NCI-H345 treated with DMSO at 0.1 percent for 48 hours (cell line): ENCODE data around the gene TH.

Experiments used
- DNase-seq: peaks from one replicate; lab custom pipeline; 2025; ENCODE audit not compliant: unreplicated experiment; lab: John Stamatoyannopoulos, UW

TH gene

DNA sequence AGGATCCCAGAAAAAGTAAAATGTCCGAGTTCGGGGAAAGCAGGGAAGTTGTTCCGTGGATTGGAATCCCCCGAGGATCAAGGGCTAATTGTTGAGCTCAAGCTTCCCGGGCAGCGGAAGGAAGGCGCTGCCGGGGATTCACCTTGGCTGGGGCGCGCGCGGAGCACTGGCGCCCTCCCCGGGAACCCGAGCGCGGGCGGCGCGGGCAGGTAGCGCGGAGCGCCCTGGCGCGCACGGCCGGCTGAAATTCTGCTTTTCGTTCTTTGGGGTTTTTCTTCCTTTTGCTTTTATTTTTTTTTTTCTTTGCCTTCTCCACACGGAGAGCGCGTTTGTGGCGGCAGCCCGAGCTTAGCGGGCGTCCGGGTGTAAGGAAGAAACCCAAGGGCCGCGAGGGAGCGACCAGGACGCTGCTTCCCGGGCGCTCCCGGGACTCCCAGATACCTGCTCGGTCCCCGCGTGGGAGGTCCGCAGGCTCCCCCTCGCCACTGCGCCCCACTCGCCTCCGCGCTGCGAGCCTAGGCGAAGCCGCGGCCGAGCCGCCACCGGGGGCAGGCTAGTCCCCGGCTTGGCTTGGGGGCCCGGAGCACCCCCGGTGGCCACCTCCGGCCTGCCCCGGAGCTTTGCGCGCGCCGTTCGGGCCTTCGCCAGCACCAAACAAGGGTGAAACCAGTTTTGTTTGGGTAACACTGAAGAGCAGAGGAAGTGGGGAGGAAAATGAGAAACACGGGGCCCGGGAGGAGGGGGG is 27.6 kb downstream of the TH start:
- DNase-seq, result no peak

DNA sequence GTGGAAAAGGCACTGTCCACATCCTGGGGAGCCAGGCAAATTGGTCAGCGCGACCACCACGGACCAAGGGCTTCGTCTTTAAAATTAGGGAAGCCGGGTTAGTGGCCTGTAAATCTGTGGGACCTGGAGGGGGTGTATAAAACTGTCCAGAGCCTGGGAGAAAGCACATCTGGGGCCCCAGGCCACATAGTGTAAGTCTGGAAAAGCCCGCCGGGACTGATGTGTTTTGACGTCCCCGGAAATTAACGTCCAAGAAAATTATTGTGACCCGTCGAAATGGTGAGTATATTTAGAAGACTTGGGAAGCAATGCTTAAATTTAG is 28.2 kb downstream of the TH start:
- DNase-seq, result no peak

DNA sequence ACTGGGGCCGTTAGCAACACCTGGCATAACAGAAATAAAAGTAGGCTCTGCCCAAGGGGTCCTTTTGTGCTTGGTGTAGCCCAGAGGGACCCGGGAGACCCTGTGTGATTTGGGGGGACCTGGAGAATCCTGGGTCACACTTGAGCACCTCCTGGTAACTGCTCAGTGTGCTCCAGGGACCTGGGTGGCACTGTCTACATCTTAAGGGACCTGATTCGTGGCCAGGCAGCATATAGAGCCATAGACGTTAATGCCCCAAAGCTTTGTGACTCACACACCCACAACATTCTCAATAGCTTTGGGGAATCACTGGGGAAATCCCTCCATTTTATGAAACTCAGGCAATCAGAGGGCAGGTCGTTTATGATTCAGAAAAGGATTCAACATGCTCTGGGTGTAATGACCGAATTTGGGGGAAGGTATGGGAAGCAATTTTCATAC is 28.8 kb downstream of the TH start:
- no peak for DNase-seq

DNA sequence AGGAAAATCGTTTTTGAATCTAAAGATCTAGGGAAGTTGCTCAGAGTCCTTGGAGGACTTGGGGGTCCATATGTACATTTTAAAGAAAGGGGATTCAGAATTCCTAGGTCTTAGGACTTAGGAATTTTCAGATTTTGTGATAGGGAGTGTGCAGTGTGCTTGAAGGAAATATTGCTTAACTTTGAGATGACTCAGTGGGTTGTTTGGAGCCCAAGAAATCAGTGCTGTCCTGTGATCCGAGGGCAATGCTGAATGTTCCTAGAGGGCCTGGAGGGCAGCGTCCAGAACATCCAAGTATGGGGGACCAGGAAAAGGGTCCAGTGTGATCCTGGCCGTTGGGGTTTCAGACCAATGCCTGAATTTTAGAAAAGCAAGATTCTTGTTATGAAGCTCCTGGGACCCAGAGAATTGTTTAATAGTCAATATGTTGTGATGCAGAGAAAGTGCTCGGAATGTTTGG is 29.3 kb downstream of the TH start:
- DNase-seq, result no peak

DNA sequence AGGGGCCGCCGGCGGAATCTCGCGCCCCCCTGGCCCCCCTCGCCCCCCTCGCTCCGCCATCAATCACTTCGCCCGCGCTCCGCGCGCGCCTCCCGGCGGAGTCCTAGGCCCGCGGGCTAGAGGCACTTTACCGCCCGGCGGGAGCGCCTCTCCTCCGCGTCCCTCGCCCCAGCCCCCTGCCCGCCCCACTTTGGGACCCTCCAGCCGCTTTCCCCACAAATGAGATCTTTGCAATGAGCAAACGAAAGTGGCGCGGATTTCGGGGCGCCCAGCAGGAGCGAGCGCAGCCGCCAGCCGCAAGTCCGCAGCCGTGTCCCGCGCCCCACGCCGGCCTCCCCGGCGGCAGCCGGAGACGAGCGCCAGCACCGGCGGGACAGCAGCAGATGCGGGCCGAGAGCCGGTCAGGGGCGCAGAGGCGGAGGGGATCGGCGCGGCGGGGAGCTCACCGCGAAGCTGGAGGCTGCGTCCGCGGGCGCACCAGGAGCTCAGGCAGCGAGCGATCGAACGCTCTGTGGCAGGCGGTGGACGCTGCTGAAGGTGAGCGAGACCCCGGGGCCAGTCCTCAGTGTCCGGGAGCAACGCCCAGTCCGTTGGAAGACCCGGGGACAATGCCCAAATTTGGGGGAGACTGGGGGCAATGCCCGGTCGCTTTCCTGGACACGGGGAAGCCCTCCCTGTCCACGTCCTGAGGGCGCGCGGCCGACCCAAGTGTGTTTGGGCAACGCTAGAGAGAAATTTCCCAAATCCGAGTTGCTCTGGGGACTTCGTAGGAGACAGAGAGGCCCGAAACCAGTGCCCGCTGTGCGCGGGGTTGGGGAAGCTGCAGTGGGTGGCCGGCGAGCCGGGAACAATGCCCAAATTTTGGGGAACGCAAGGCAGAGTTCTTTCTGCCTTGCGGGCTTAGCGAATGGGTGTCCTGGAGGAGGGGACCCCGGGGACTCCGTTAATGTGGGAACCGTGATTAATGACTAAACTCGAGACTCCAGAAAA is 30.9 kb downstream of the TH start:
- no peak for DNase-seq

DNA sequence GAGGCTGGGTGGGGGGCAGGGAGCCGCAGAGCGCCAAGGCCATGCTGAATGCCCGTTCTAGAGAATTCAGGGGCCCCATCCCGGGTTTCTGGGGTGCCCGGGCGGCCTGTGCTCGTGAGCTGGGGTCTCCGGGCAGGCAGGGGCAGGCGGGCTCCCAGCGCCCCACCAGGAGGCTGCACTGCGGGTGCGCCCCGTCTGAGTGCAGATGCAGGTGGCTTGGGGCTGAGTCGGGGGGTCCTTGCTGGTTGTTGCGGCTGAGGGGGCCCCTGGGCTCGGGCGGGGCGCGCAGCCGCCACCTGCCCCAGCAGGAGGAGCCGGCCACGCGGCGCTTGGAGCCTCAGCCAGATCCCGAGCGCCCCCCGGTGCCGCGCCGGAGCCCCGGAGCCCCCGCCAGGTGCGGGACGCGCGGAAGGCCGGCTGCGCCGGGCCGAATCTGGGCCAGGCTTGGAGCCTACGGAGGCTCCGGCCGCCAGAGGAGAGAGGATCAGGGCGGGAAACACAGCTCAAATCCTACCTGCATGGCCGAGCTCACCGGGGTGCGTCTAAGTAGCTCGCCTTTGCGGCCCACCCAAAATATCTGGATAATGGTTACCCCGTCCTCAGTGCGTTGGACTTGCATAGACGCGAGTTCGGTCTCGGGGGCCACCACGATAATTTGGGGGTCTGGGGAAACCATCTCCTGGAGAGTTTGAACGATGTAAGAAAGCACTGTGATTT is 31.8 kb downstream of the TH start:
- DNase-seq, result no peak

DNA sequence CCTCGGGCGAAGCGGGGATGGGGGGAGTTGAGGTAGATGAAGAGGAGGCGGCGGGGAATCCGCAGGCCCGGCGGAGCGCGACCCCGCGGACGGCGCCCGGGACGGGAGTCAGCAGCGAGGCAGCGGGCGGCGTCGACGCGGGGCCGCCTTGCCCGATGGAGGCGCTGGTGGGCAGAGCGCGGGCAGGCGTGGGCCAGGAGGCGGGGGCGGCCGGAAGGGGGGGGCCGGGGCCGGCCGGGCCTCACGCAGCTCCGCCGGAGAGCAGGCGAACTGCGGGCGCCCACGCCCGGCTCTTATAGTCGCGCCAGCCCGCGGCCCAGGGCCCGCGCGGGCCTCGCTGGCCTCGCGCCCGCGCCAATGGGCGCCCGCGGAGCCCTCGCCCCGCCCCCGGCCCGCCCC is 32.5 kb downstream of the TH start, which contains the start of gene IGF2:
TSS of gene IGF2 (minus strand) at position 267 of the 399 bp plus-strand sequence. CDS start 3,866 bp downstream, outside the sequence.
- DNase-seq, result no peak

DNA sequence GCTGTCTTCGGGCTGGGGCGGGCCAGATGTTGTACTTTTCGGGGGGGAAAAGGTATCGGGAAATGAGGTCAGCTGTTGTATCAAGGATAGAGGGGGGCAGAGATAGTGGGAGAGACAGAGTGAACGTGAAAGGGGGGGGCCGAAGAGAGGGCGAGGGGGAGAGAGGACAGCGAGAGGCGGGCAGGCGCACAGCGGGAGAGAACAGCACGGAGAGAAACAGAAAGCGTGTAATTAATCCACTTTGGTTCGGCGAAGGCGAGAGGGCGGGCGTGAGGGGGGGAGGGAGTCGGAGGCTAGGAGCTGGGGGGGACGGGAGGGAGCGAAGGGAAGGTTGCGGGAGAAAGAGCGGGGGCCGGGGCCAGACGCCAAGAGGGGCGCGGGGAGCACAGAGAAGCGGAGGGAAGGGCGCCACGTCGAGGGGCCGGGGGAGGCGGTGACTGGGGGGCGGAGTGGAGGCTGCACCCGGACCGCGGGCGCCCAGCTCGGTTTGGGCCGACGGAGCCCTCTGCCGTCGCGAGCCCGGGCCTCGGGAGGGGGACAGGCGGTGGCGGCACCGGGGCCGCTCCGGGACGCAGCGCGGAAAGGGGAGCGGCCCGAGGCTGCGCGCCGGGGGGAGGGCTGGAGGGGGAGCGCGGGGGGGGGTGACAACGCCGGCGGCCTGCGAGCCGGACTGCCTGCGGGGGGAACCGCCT is 33.0 kb downstream of the TH start:
- DNase-seq, result no peak

DNA sequence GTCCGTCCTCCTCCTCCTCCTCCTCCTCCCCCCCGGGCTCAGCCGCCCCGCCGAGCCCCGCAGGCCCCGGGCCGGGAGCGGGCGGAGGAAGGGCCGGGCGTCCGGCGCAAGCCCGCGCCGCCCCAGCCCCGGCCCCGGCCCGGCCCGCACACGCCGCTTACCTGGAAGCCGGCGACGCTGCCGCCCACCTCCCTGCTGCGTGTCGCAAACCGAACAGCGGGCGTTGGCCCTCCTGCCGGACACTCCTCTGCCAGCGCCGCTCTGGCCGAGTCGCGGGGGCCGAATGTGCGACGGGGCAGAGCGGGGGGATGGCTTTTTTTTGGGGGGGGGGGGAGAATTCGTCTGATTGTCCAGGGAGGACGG is 33.6 kb downstream of the TH start:
- DNase-seq, result no peak

DNA sequence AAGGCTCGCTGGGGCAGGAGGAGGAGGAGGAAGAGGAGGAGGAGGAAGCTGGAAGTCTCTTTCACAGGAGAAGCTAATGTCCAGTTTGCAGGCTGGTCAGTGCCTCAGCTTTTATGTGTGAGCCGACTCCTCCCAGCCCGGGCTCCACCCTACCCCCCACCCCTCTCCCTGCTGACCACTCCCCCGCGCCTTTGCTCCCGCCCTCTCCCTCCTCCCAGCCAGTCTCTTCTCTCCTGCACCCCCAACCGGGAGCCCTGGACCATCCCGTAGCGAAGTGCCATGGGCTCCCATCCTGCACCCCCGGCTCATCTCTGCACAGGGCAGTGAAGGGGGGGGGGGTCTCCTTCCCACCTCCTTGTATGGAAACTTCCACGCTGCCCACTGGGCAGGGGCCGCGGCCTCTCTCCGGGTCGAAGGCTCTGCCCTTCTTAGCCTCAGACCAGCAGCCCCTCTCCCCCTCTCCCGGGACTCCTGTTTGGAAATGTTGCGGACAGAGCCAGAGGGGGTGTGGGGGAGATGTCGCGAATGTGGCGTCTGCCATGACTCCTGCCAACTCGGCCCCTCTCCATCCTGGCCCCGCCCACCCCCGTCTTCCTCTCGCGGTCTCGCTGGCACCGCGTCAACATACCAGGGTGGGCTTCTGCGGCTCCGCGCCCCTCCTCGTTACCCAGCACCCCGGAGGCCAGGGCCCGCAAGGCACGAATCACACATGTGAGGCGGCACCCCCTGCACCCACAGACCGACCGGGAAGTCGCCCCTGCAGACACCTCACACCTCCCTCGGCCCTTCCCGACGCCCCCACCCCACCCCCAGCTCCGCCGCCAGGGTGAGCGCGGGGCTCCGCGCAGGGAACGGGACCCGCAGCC is 34.2 kb downstream of the TH start:
- no peak for DNase-seq

DNA sequence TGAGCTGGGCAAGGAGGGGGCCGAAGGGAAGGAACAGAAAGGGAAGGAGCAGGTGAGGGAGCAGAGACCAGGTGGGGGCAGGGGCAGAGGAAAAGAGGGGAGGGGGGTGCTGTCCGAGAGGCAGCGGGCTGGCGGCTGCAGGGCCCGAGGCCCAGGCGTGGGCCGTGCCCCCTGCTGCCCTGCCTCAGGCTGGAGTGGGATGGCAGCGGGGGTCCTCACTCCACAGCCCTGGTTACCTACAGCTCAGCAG is 34.7 kb downstream of the TH start:
- DNase-seq, result no peak

DNA sequence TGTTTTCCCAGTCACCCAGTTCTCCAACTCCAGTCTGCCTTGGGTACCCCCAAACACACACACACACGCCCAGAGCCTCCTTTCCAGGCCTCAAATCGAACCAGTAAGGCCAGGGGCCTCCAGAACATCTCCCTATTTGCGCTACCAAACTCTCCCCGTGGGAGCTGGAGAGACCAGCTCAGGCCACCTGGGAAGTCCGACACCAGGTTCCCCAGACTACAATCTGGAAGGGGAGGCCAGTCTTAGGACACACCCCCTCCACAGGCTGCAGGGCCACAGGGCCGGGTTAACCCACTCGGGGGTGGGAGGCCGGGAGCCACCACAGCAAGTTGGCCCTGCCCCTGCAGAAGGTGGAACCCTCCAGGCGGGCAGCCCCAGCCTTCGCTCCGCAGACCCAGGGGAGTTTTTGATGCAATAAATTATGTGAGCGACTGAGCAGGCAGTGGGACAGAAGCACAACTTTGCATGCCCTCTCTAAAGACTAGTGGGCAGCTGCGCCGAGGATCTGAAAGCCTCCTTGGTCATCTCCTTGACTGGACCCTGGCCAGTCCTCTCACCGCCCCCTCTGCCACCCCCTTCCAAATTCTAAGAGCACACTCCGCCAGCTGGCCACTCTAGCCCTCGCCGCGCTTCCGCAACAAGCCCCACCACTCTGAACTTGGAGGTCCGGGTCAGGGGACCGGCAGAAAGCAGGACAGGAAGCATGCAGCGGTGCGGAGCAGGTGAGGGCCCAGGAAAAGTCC is 35.2 kb downstream of the TH start:
- no peak for DNase-seq

DNA sequence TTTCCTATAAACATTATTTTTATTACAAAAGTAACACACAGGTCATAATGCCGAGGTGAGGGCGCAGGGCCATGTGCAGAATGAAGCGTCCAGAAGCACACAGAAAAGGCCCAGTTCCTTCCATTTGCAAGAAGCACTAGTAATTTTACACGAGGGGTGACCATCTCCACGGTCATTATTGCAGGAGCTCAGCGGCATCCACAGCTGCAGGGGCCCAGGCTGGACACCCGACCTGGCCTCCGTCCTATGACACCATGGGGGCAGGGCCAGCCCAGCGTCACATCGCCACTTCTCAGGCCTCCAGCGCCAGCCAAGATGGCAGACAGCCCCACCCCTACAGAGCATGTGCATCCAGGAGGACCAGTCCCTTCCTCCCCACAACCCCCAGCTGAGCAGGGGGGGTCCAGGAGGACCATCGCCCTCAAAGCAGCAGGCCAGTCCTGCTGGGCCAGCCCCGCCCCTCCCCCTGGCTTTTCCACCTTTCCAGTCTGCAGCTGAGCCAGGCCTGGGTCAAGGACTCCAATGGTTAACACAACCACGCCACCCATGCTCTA is 35.9 kb downstream of the TH start:
- no peak for DNase-seq

DNA sequence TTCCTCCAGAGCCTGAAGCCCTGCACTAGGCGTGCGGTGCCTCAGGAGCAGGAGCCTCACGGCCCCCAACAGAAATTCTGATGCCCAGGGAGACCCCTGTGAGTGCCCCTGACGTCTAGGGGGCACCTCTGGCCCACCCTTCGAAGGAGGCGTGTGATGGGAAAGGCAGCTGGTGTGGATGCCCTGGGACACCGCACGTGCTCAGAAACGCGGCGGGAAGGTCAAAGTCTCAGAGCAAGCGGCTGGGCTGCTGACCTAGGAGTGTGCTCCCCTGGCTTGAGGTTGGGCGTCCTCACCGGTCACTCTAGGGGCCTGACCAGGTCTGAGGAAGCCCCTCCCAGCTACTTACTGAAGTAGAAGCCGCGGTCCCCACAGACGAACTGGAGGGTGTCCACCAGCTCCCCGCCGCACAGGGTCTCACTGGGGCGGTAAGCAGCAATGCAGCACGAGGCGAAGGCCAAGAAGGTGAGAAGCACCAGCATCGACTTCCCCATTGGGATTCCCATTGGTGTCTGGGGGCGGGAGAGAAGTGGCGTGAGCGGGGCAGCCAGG is 36.5 kb downstream of the TH start:
- no peak for DNase-seq

DNA sequence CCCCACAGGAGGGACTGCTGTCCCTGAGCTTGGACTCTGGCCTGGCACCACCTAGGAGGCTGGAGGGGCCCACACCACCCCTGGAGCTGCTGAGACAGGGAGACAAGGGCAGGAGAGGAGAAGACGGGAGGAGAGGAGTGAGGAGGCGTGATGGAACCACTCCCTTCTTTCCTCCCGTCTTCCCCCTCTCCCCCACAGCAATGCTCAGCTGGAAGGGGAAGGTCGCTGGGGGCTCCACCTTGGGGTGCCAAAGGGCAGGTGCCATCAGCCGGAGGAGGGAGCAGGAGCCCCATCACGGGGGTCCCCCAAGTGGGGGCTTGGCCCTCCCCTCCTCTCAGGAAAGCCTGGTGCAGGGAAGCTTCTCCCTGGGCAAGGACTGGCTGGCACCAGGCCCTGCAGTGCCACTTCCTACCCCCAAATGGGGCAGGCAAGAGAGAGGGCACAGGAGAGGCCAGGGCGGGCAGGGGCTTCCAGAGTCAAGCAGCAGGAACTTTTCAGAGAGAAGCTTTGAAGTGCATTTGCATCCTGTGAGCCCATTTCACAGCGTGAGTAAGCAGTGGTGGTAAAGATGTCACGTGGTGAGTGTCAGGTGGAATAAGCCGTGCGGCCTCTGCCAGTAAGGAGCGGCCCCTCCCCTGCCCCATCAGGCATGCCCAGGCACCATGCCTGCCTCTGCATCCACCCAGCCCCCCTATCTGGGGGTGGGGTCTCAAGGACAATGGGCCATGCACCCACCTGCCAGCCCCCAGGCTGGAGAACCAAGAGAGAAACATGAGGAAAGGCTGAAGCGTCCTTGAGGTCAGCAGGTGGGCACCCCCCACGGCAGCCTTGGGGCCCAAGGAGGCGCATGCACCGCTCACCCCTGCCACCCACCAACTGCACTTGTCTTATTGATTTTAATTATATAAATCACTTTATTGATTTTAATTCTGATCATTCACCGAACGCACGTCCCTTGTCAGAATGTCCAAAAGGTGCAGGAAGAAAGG is 37.3 kb downstream of the TH start:
- DNase-seq, result no peak

DNA sequence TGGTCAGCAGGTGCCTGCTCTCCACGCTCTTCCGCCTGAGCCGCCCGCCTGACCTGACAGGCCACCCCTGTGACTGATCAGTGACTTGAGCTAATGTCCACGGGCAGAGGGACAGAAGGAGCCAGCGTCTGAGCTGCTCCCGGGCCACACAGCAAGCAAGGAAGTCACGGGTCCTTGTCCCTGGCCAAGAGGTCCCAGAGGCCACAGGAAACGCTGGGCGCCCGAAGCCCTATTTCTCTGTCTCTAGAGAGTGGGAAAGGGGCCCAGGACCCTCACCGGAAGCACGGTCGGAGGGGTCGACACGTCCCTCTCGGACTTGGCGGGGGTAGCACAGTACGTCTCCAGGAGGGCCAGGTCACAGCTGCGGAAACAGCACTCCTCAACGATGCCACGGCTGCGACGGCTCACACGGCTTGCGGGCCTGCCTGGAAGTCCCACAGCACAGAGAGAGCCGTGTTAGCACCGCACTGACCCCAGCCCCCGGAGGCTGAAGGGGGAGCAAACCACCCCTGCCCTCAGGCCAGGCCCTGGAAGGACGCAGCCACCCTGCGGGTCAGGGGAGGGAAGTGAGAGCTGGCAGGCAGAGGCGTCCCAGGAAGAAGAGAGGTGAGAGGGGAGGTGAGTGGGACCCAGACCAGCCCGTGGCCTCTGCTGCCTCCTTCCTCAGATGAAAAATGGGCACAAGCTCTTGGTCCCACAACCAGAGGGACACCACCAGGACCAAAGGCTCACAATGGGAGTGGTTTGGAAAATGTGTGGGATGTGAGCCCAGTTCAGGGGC is 38.2 kb downstream of the TH start:
- DNase-seq, result no peak

DNA sequence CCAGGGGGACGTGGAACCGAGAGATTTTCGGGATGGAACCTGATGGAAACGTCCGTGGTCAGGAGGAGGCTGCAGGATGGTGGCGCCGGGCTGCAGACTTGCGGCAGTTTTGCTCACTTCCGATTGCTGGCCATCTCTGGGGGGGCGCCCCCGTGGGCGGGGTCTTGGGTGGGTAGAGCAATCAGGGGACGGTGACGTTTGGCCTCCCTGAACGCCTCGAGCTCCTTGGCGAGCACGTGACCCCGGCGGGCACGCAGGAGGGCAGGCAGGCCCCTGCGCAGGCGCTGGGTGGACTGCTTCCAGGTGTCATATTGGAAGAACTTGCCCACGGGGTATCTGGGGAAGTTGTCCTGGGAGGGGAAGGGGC is 38.8 kb downstream of the TH start:
- DNase-seq, result no peak
